Activated CD4-positive, alpha-beta T cell treated with anti-CD3 and anti-CD28 coated beads, Interleukin-10, Interleukin-2, amounts not matched to agents 100 ng/mL and 50 ng/mL, durations not matched to agents 16 hours and 8 hours (primary cell): ENCODE results near the gene SDK1.
A peak's percentile ranks its signal among the peaks of the same experiment; 100 is the strongest.

Source experiments
- DNase-seq: peaks from one replicate; pipeline ENCODE4 v3.0.0-alpha.2; 2020

The SDK1 gene

GRCh38 chr7:3285652-3286051 is 15.4 kb upstream of the SDK1 start:
- no peak for DNase-seq

- no peak for DNase-seq
Observed at GRCh38 chr7:3289996-3290395, 11.1 kb upstream of the SDK1 start.

- no peak for DNase-seq
Observed at GRCh38 chr7:3292694-3293093, 8.4 kb upstream of the SDK1 start.

- DNase-seq, result no peak
Observed at GRCh38 chr7:3294432-3295100, 6.5 kb upstream of the SDK1 start.

- no peak for DNase-seq
Observed at GRCh38 chr7:3297105-3297819, 3.8 kb upstream of the SDK1 start.

- DNase-seq, result no peak
Observed at GRCh38 chr7:3300221-3300650, 816 bp upstream of the SDK1 start.

GRCh38 chr7:3301449-3301731 is 338 bp downstream of the SDK1 start:
- DNase-seq, result no peak

- DNase-seq, result peak; percentile 5
Observed at GRCh38 chr7:3301831-3302618, 973 bp downstream of the SDK1 start.

- no peak for DNase-seq
Observed at GRCh38 chr7:3302681-3303320, 1.7 kb downstream of the SDK1 start.

GRCh38 chr7:3304131-3304530 is 3.1 kb downstream of the SDK1 start:
- DNase-seq, result no peak

GRCh38 chr7:3307435-3307834 is 6.4 kb downstream of the SDK1 start:
- DNase-seq, result no peak

GRCh38 chr7:3309140-3309539 is 8.1 kb downstream of the SDK1 start:
- no peak for DNase-seq

GRCh38 chr7:3309956-3310355 is 8.9 kb downstream of the SDK1 start:
- no peak for DNase-seq

- DNase-seq, result no peak
Observed at GRCh38 chr7:3310884-3311283, 9.8 kb downstream of the SDK1 start.

- DNase-seq, result no peak
Observed at GRCh38 chr7:3312583-3312982, 11.5 kb downstream of the SDK1 start.

- DNase-seq, result no peak
Observed at GRCh38 chr7:3318874-3319273, 17.8 kb downstream of the SDK1 start.

- DNase-seq, result no peak
Observed at GRCh38 chr7:3321206-3321605, 20.2 kb downstream of the SDK1 start.

GRCh38 chr7:3321745-3322144 is 20.7 kb downstream of the SDK1 start:
- DNase-seq, result no peak

GRCh38 chr7:3326246-3326645 is 25.2 kb downstream of the SDK1 start:
- DNase-seq, result no peak

GRCh38 chr7:3327099-3327498 is 26.0 kb downstream of the SDK1 start:
- no peak for DNase-seq

- no peak for DNase-seq
Observed at GRCh38 chr7:3327655-3328054, 26.6 kb downstream of the SDK1 start.

GRCh38 chr7:3332308-3332707 is 31.3 kb downstream of the SDK1 start:
- no peak for DNase-seq

GRCh38 chr7:3333861-3334260 is 32.8 kb downstream of the SDK1 start:
- DNase-seq, result no peak
